Measurements from ENCODE around the gene WEE1.
"Not testable (repeated sequence)": the region's sequence is repeated elsewhere in the genome, so short reads cannot be mapped to it uniquely, and the experiment has no call there.

WEE1 gene

GRCh38 chr11:9616042-9616675, 42.7 kb downstream of the WEE1 start:
- FAIRE-seq (no peak), DNase-seq (ENCODE audit: insufficient read length, low spot score) (no peak)
- TF ChIP-seq TAF1 (IDR thresholded peaks at IDR 0.05; ENCODE audit: low read depth, low read length) (no peak), SPI1 (IDR thresholded peaks at IDR 0.05; ENCODE audit: low read depth, low read length) (no peak)

- FAIRE-seq = no peak
- no peak for DNase-seq (ENCODE audit: insufficient read length, low spot score)
- TF ChIP-seq TAF1 (IDR thresholded peaks at IDR 0.05; ENCODE audit: low read depth, low read length) = no peak
- no peak for TF ChIP-seq POLR2A (IDR thresholded peaks at IDR 0.05; ENCODE audit: low read depth, low read length)
- TF ChIP-seq POLR2AphosphoS5 (IDR thresholded peaks at IDR 0.05; ENCODE audit: low read depth, low read length) = no peak
Observed at GRCh38 chr11:9616858-9617257, 43.4 kb downstream of the WEE1 start.

GRCh38 chr11:9617940-9618339, 44.5 kb downstream of the WEE1 start:
- FAIRE-seq (no peak), DNase-seq (ENCODE audit: insufficient read length, low spot score) (no peak)
- no peak for TF ChIP-seq TAF1 (IDR thresholded peaks at IDR 0.05; ENCODE audit: low read depth, low read length)
- TF ChIP-seq POU2F2 (IDR thresholded peaks at IDR 0.05; ENCODE audit: low read depth, low read length) = no peak
- no peak for TF ChIP-seq POLR2AphosphoS5 (IDR thresholded peaks at IDR 0.05; ENCODE audit: low read depth, low read length)
- TF ChIP-seq POLR2A (IDR thresholded peaks at IDR 0.05; ENCODE audit: low read depth, low read length) = no peak
- no peak for TF ChIP-seq PAX5 (IDR thresholded peaks at IDR 0.05; ENCODE audit: insufficient read depth, low read length, severe bottlenecking)
- TF ChIP-seq SPI1 (IDR thresholded peaks at IDR 0.05; ENCODE audit: low read depth, low read length) = no peak

- TF ChIP-seq PAX5 (IDR thresholded peaks at IDR 0.05; ENCODE audit: insufficient read depth, low read length, severe bottlenecking) = no peak
- FAIRE-seq = no peak
- DNase-seq (ENCODE audit: insufficient read length, low spot score) = no peak
Observed at GRCh38 chr11:9619004-9619403, 45.5 kb downstream of the WEE1 start.

GRCh38 chr11:9619971-9620370, 46.5 kb downstream of the WEE1 start:
- no peak for TF ChIP-seq SPI1 (IDR thresholded peaks at IDR 0.05; ENCODE audit: low read depth, low read length)
- TF ChIP-seq POLR2AphosphoS5 (IDR thresholded peaks at IDR 0.05; ENCODE audit: low read depth, low read length) = no peak
- TF ChIP-seq TAF1 (IDR thresholded peaks at IDR 0.05; ENCODE audit: low read depth, low read length) = no peak
- TF ChIP-seq POLR2A (IDR thresholded peaks at IDR 0.05; ENCODE audit: low read depth, low read length) = no peak
- TF ChIP-seq POU2F2 (IDR thresholded peaks at IDR 0.05; ENCODE audit: low read depth, low read length) = no peak
- DNase-seq (ENCODE audit: insufficient read length, low spot score) (no peak), FAIRE-seq (no peak)

- DNase-seq (ENCODE audit: insufficient read length, low spot score) = not testable (repeated sequence)
Observed at GRCh38 chr11:9622353-9622752, 48.9 kb downstream of the WEE1 start.

GRCh38 chr11:9623053-9623452, 49.6 kb downstream of the WEE1 start:
- FAIRE-seq; DNase-seq (ENCODE audit: insufficient read length, low spot score): not testable (repeated sequence)

More at GRCh38 chr11:9622353-9622752, 48.9 kb downstream of the WEE1 start:
- not testable (repeated sequence) for FAIRE-seq

- FAIRE-seq (no peak), DNase-seq (ENCODE audit: insufficient read length, low spot score) (no peak)
- TF ChIP-seq POLR2AphosphoS5 (IDR thresholded peaks at IDR 0.05; ENCODE audit: low read depth, low read length) (no peak), POU2F2 (IDR thresholded peaks at IDR 0.05; ENCODE audit: low read depth, low read length) (no peak), PAX5 (IDR thresholded peaks at IDR 0.05; ENCODE audit: insufficient read depth, low read length, severe bottlenecking) (no peak), SPI1 (IDR thresholded peaks at IDR 0.05; ENCODE audit: low read depth, low read length) (no peak), TAF1 (IDR thresholded peaks at IDR 0.05; ENCODE audit: low read depth, low read length) (no peak), POLR2A (IDR thresholded peaks at IDR 0.05; ENCODE audit: low read depth, low read length) (no peak)
Observed at GRCh38 chr11:9624448-9624847, 51.0 kb downstream of the WEE1 start.

GRCh38 chr11:9625162-9625561, 51.7 kb downstream of the WEE1 start:
- DNase-seq (ENCODE audit: insufficient read length, low spot score) (no peak), FAIRE-seq (no peak)
- TF ChIP-seq POU2F2 (IDR thresholded peaks at IDR 0.05; ENCODE audit: low read depth, low read length) (no peak), SPI1 (IDR thresholded peaks at IDR 0.05; ENCODE audit: low read depth, low read length) (no peak), POLR2AphosphoS5 (IDR thresholded peaks at IDR 0.05; ENCODE audit: low read depth, low read length) (no peak), PAX5 (IDR thresholded peaks at IDR 0.05; ENCODE audit: insufficient read depth, low read length, severe bottlenecking) (no peak), TAF1 (IDR thresholded peaks at IDR 0.05; ENCODE audit: low read depth, low read length) (no peak), POLR2A (IDR thresholded peaks at IDR 0.05; ENCODE audit: low read depth, low read length) (no peak)

- DNase-seq (ENCODE audit: insufficient read length, low spot score) (no peak), FAIRE-seq (no peak)
- TF ChIP-seq TAF1 (IDR thresholded peaks at IDR 0.05; ENCODE audit: low read depth, low read length) (no peak), POLR2AphosphoS5 (IDR thresholded peaks at IDR 0.05; ENCODE audit: low read depth, low read length) (no peak), POLR2A (IDR thresholded peaks at IDR 0.05; ENCODE audit: low read depth, low read length) (no peak), SPI1 (IDR thresholded peaks at IDR 0.05; ENCODE audit: low read depth, low read length) (no peak; the same call in 1 of the 2 replicates), POU2F2 (IDR thresholded peaks at IDR 0.05; ENCODE audit: low read depth, low read length) (no peak), PAX5 (IDR thresholded peaks at IDR 0.05; ENCODE audit: insufficient read depth, low read length, severe bottlenecking) (no peak)
Observed at GRCh38 chr11:9625728-9626127, 52.3 kb downstream of the WEE1 start.

Data from GM12891 (cell line).